ENCODE measurements around the gene TUBB2A. TPM values are rescaled to one million over a fixed set of nuclear protein-coding genes. Genes with fewer than 3 reads are reported as not detected.

TUBB2A gene
- total and polyA plus RNA-seq, 2 of the 13 experiments (the other 11 are each of a cell fraction or from before 2014, with no cell fraction given), result 35.3 to 106 TPM

DNA sequence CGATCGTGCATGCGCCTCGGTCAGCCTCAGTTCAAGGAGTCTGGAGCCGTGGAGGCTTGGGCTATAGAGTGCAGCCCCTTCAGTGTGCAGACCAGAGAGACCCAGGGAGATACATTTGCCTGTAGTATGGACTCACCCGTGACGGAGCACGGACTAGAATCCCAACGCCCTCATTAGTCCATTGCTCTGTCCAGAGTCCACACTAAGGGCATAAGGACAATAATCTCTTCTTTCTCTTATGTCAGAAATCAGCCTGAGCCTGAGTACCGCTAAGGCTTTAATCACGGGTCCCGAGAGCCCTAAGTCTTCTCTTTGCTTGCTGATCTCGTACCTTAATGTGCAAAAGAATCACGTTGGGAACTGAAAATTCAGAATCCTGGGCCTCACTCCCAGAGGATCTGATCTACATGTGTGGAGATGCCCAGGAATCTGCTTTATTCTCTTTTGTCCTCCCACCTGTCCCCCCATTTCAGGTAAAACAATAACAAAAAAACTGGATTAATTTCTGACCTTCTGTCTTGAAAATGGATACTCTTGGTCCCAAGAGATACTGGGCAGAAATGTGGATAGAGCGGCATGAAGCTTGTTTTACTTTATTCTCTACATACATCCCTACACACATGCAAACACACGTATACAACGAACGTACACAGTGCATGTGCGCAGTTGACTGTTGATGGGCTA lies 38.2 kb downstream of the TUBB2A start (continued):
- no peak for TF ChIP-seq ZNF589 (CRISPR knock-in tag; conservative IDR thresholded peaks at IDR 0.05)
- TF ChIP-seq KAT2B (IDR thresholded peaks at IDR 0.05; ENCODE audit: borderline replicate concordance, low read depth, low read length), result no peak
- TF ChIP-seq KLF15 (CRISPR knock-in tag; IDR thresholded peaks at IDR 0.05; ENCODE audit: borderline replicate concordance), result no peak
- TF ChIP-seq EZH2 (conservative IDR thresholded peaks at IDR 0.05; ENCODE audit: low read depth, low read length), result no peak
- TF ChIP-seq MIER2 (CRISPR knock-in tag; IDR thresholded peaks at IDR 0.05), result no peak
- no peak for TF ChIP-seq PITX1 (CRISPR knock-in tag; IDR thresholded peaks at IDR 0.05)
- 0 out of 4 replicates have a peak, but pooled peaks of 1 of the 2 experiments have one; percentile 16 for TF ChIP-seq KLF16 (CRISPR knock-in tag; IDR thresholded peaks at IDR 0.05)
- TF ChIP-seq ZFP41 (CRISPR knock-in tag; IDR thresholded peaks at IDR 0.05; ENCODE audit: borderline replicate concordance), result no peak
- no peak for TF ChIP-seq RORA (CRISPR knock-in tag; IDR thresholded peaks at IDR 0.05)
- TF ChIP-seq ZNF556 (CRISPR knock-in tag; IDR thresholded peaks at IDR 0.05; ENCODE audit: borderline replicate concordance), result peak; percentile 79
- TF ChIP-seq REPIN1 (CRISPR knock-in tag; IDR thresholded peaks at IDR 0.05; ENCODE audit: borderline replicate concordance, low read depth), result no peak; the same call in 1 of the 2 replicates
- peak; percentile 71; the same call in 1 of the 2 replicates for TF ChIP-seq ZNF816 (CRISPR knock-in tag; IDR thresholded peaks at IDR 0.05; ENCODE audit: borderline replicate concordance)
- TF ChIP-seq, protein P1, sequence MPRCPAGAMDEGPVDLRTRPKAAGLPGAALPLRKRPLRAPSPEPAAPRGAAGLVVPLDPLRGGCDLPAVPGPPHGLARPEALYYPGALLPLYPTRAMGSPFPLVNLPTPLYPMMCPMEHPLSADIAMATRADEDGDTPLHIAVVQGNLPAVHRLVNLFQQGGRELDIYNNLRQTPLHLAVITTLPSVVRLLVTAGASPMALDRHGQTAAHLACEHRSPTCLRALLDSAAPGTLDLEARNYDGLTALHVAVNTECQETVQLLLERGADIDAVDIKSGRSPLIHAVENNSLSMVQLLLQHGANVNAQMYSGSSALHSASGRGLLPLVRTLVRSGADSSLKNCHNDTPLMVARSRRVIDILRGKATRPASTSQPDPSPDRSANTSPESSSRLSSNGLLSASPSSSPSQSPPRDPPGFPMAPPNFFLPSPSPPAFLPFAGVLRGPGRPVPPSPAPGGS (CRISPR knock-in tag; IDR thresholded peaks at IDR 0.05), result peak; percentile 5; the same call in 1 of the 2 replicates
- TF ChIP-seq RARG (CRISPR knock-in tag; IDR thresholded peaks at IDR 0.05; ENCODE audit: low read depth), result 0 out of 2 replicates have a peak, but pooled peaks have one; percentile 27
- no peak for TF ChIP-seq MTF2 (CRISPR knock-in tag; IDR thresholded peaks at IDR 0.05; ENCODE audit: borderline replicate concordance)
- no peak for TF ChIP-seq HMG20A (CRISPR knock-in tag; IDR thresholded peaks at IDR 0.05; ENCODE audit: borderline replicate concordance)
- TF ChIP-seq RARA (CRISPR knock-in tag; IDR thresholded peaks at IDR 0.05), result no peak
- TF ChIP-seq, protein P2, sequence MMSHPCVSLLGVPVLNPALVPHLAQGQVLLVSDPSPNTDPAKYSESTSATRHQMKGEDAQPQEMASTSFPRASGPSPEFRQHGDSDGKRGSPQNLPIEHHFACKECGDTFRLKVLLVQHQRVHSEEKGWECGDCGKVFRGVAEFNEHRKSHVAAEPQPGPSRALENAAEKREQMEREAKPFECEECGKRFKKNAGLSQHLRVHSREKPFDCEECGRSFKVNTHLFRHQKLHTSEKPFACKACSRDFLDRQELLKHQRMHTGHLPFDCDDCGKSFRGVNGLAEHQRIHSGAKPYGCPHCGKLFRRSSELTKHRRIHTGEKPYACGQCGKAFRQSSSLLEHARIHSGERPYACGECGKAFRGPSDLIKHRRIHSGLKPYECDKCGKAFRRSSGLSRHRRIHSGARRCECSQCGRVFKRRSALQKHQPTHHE (CRISPR knock-in tag; IDR thresholded peaks at IDR 0.05; ENCODE audit: borderline replicate concordance), result no peak
- TF ChIP-seq, protein P3, sequence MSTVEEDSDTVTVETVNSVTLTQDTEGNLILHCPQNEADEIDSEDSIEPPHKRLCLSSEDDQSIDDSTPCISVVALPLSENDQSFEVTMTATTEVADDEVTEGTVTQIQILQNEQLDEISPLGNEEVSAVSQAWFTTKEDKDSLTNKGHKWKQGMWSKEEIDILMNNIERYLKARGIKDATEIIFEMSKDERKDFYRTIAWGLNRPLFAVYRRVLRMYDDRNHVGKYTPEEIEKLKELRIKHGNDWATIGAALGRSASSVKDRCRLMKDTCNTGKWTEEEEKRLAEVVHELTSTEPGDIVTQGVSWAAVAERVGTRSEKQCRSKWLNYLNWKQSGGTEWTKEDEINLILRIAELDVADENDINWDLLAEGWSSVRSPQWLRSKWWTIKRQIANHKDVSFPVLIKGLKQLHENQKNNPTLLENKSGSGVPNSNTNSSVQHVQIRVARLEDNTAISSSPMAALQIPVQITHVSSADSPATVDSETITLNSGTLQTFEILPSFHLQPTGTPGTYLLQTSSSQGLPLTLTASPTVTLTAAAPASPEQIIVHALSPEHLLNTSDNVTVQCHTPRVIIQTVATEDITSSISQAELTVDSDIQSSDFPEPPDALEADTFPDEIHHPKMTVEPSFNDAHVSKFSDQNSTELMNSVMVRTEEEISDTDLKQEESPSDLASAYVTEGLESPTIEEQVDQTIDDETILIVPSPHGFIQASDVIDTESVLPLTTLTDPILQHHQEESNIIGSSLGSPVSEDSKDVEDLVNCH (CRISPR knock-in tag; IDR thresholded peaks at IDR 0.05), result no peak
- TF ChIP-seq MBD4 (IDR thresholded peaks at IDR 0.05; ENCODE audit: borderline replicate concordance, low read length), result no peak
- no peak for TF ChIP-seq ZNF230 (CRISPR knock-in tag; IDR thresholded peaks at IDR 0.05)
- TF ChIP-seq, protein P4, sequence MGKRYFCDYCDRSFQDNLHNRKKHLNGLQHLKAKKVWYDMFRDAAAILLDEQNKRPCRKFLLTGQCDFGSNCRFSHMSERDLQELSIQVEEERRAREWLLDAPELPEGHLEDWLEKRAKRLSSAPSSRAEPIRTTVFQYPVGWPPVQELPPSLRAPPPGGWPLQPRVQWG (CRISPR knock-in tag; IDR thresholded peaks at IDR 0.05; ENCODE audit: borderline replicate concordance, low read depth), result no peak; the same call in 1 of the 2 replicates
- TF ChIP-seq, protein P5, sequence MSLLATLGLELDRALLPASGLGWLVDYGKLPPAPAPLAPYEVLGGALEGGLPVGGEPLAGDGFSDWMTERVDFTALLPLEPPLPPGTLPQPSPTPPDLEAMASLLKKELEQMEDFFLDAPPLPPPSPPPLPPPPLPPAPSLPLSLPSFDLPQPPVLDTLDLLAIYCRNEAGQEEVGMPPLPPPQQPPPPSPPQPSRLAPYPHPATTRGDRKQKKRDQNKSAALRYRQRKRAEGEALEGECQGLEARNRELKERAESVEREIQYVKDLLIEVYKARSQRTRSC (CRISPR knock-in tag; IDR thresholded peaks at IDR 0.05; ENCODE audit: low read depth), result 0 out of 2 replicates have a peak, but pooled peaks have one; percentile 4
- TF ChIP-seq RXRB (CRISPR knock-in tag; IDR thresholded peaks at IDR 0.05; ENCODE audit: borderline replicate concordance), result no peak

All from HepG2 (cell line).